ENCODE results near the gene LKAAEAR1. TPM values are rescaled to one million over a fixed set of nuclear protein-coding genes. Genes with fewer than 3 reads are reported as not detected.

The LKAAEAR1 gene
- total and polyA plus RNA-seq, 9 of the 15 experiments (the other 6 are each of a cell fraction or from before 2014, with no cell fraction given): not detected

DNA sequence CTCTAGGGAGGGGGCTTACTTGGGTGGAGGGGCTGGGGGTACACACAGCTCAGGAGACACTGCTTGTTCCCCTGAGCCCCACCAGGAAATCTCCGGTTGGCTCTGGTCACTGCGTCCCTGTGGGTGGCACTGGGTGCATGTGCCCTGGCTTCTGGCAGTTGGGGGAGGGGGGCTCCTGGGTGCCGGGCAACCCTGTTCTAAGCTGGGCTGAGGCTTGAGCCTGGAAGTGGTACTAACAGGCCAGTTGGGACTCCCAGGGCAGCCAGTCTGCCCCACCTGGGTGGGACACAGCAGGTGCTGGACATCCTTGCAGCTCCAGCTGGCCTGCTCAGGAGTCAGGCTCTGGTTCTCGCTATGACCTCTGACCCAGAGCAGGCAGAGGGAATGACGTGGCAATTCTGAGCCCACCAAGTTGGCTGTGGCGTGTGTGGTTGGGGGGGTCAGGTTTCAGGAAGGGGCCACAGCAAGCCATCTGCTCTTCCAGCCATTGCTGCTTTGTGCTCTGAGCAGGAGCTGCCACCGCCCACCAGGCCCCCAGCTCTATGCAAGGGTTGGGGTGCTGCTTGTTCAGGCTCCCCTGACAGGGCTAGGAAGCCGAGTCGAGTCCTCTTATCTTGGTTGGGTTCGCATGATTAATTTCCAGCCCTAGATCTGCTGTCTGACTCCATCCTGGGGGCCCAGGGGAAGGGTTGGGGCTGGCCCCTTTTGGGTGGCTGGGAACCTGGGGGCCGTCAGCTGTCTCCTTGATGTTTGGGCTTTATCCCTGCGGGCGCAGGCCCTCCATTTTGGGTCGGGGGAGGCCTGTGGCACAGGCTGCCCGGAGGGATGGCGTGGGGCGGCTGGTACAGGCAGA is 47.6 kb downstream of the LKAAEAR1 start (continued):
- TF ChIP-seq, protein P1, sequence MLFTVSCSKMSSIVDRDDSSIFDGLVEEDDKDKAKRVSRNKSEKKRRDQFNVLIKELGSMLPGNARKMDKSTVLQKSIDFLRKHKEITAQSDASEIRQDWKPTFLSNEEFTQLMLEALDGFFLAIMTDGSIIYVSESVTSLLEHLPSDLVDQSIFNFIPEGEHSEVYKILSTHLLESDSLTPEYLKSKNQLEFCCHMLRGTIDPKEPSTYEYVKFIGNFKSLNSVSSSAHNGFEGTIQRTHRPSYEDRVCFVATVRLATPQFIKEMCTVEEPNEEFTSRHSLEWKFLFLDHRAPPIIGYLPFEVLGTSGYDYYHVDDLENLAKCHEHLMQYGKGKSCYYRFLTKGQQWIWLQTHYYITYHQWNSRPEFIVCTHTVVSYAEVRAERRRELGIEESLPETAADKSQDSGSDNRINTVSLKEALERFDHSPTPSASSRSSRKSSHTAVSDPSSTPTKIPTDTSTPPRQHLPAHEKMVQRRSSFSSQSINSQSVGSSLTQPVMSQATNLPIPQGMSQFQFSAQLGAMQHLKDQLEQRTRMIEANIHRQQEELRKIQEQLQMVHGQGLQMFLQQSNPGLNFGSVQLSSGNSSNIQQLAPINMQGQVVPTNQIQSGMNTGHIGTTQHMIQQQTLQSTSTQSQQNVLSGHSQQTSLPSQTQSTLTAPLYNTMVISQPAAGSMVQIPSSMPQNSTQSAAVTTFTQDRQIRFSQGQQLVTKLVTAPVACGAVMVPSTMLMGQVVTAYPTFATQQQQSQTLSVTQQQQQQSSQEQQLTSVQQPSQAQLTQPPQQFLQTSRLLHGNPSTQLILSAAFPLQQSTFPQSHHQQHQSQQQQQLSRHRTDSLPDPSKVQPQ (CRISPR knock-in tag; IDR thresholded peaks at IDR 0.05; ENCODE audit: borderline replicate concordance): no peak
- TF ChIP-seq CREB1 (IDR thresholded peaks at IDR 0.05) (0 out of 2 replicates have a peak, but pooled peaks have one; percentile 36), CREB1 (CRISPR knock-in tag; IDR thresholded peaks at IDR 0.05) (no peak), NFE2 (IDR thresholded peaks at IDR 0.05; ENCODE audit: low read depth) (peak; percentile 85), CBFA2T3 (IDR thresholded peaks at IDR 0.05) (peak; percentile 29; the same call in 1 of the 2 replicates), ZNF644 (tag; IDR thresholded peaks at IDR 0.05; ENCODE audit: low read depth) (no peak), ZBED1 (IDR thresholded peaks at IDR 0.05) (no peak), ZNF316 (IDR thresholded peaks at IDR 0.05) (peak; percentile 84), ZNF589 (CRISPR knock-in tag; IDR thresholded peaks at IDR 0.05; ENCODE audit: low read depth) (no peak), TCF3 (CRISPR knock-in tag; IDR thresholded peaks at IDR 0.05) (no peak), MEIS2 (IDR thresholded peaks at IDR 0.05; ENCODE audit: partially characterized antibody) (peak; percentile 52), SMAD4 (CRISPR knock-in tag; conservative IDR thresholded peaks at IDR 0.05) (peak; percentile 61)
- TF ChIP-seq, protein P2, sequence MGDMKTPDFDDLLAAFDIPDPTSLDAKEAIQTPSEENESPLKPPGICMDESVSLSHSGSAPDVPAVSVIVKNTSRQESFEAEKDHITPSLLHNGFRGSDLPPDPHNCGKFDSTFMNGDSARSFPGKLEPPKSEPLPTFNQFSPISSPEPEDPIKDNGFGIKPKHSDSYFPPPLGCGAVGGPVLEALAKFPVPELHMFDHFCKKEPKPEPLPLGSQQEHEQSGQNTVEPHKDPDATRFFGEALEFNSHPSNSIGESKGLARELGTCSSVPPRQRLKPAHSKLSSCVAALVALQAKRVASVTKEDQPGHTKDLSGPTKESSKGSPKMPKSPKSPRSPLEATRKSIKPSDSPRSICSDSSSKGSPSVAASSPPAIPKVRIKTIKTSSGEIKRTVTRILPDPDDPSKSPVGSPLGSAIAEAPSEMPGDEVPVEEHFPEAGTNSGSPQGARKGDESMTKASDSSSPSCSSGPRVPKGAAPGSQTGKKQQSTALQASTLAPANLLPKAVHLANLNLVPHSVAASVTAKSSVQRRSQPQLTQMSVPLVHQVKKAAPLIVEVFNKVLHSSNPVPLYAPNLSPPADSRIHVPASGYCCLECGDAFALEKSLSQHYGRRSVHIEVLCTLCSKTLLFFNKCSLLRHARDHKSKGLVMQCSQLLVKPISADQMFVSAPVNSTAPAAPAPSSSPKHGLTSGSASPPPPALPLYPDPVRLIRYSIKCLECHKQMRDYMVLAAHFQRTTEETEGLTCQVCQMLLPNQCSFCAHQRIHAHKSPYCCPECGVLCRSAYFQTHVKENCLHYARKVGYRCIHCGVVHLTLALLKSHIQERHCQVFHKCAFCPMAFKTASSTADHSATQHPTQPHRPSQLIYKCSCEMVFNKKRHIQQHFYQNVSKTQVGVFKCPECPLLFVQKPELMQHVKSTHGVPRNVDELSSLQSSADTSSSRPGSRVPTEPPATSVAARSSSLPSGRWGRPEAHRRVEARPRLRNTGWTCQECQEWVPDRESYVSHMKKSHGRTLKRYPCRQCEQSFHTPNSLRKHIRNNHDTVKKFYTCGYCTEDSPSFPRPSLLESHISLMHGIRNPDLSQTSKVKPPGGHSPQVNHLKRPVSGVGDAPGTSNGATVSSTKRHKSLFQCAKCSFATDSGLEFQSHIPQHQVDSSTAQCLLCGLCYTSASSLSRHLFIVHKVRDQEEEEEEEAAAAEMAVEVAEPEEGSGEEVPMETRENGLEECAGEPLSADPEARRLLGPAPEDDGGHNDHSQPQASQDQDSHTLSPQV (IDR thresholded peaks at IDR 0.05): peak; percentile 78
- TF ChIP-seq, protein P3, sequence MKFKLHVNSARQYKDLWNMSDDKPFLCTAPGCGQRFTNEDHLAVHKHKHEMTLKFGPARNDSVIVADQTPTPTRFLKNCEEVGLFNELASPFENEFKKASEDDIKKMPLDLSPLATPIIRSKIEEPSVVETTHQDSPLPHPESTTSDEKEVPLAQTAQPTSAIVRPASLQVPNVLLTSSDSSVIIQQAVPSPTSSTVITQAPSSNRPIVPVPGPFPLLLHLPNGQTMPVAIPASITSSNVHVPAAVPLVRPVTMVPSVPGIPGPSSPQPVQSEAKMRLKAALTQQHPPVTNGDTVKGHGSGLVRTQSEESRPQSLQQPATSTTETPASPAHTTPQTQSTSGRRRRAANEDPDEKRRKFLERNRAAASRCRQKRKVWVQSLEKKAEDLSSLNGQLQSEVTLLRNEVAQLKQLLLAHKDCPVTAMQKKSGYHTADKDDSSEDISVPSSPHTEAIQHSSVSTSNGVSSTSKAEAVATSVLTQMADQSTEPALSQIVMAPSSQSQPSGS (CRISPR knock-in tag; IDR thresholded peaks at IDR 0.05): no peak

Data from K562 (cell line).